ENCODE results near the gene IGFBP5. TPM values are rescaled to one million over a fixed set of nuclear protein-coding genes. Genes with fewer than 3 reads are reported as not detected.

IGFBP5 gene
- total and polyA plus RNA-seq, 7 donors = 44.9 to 451 (median 216) TPM

GRCh38 chr2:216678098-216678465, 17.3 kb downstream of the IGFBP5 start:
- H3K4me1 ChIP-seq = peaks cover 56% of the 10 kb centered on the region
- DNase-seq (no peak), ATAC-seq (no peak)
- peak overlapping the region; percentile 89 for H3K27ac ChIP-seq
- peaks cover 0 to 60% of the 10 kb centered on the region in 2 donors for H3K36me3 ChIP-seq (ENCODE audit: insufficient read depth in 1 of 2, low read depth in 1 of 2)
- intact Hi-C loops (cut with DNase I) = no loop called here
- no peak for TF ChIP-seq CTCF (IDR thresholded peaks at IDR 0.05)
- no peak overlapping the region for H3K4me3 ChIP-seq
- H3K27me3 ChIP-seq (ENCODE audit: insufficient read depth in 3 of 3, low read length in 2 of 3) = no peaks in the 10 kb centered on the region
- no peaks in the 10 kb centered on the region for H3K9me3 ChIP-seq
- WGBS, 3 donors = 87 to 94% (median 87%) methylated on average over 12 of the region's 12 CpGs

- H3K4me1 ChIP-seq = peaks cover 51% of the 10 kb centered on the region
- H3K9me3 ChIP-seq = no peaks in the 10 kb centered on the region
- peaks cover 0 to 60% of the 10 kb centered on the region in 2 donors for H3K36me3 ChIP-seq (ENCODE audit: insufficient read depth in 1 of 2, low read depth in 1 of 2)
- WGBS, 3 donors = 65 to 77% (median 71%) methylated on average over 9 of the region's 9 CpGs
- no peak for TF ChIP-seq CTCF (IDR thresholded peaks at IDR 0.05)
- DNase-seq = no peak
- no peak for ATAC-seq
- intact Hi-C loops (cut with DNase I) = no loop called here
- H3K4me3 ChIP-seq = no peak overlapping the region
- H3K27ac ChIP-seq = peak overlapping the region; percentile 89
- no peaks in the 10 kb centered on the region for H3K27me3 ChIP-seq (ENCODE audit: insufficient read depth in 3 of 3, low read length in 2 of 3)
Observed at GRCh38 chr2:216677439-216678097, 17.8 kb downstream of the IGFBP5 start.

GRCh38 chr2:216676630-216677029, 18.7 kb downstream of the IGFBP5 start:
- Histone ChIP-seq H3K36me3 (ENCODE audit: insufficient read depth in 1 of 2, low read depth in 1 of 2) (peaks cover 0 to 60% of the 10 kb centered on the region in 2 donors), H3K4me1 (peaks cover 42% of the 10 kb centered on the region), H3K27ac (no peak overlapping the region), H3K4me3 (no peak overlapping the region), H3K27me3 (ENCODE audit: insufficient read depth in 3 of 3, low read length in 2 of 3) (no peaks in the 10 kb centered on the region), H3K9me3 (no peaks in the 10 kb centered on the region)
- intact Hi-C loops (cut with DNase I) = no loop called here
- ATAC-seq = no peak
- TF ChIP-seq CTCF (IDR thresholded peaks at IDR 0.05) = no peak
- 69 to 86% (median 70%) methylated on average over 16 to 17 of the region's 17 CpGs for WGBS, 3 donors
- no peak for DNase-seq

GRCh38 chr2:216674376-216674775, 21.0 kb downstream of the IGFBP5 start:
- no peak for DNase-seq

More at GRCh38 chr2:216674376-216674775, 21.0 kb downstream of the IGFBP5 start:
- Histone ChIP-seq H3K36me3 (ENCODE audit: insufficient read depth in 1 of 2, low read depth in 1 of 2) (peaks cover 0 to 60% of the 10 kb centered on the region in 2 donors), H3K4me3 (no peak overlapping the region), H3K27me3 (ENCODE audit: insufficient read depth in 3 of 3, low read length in 2 of 3) (no peaks in the 10 kb centered on the region), H3K4me1 (peaks cover 20% of the 10 kb centered on the region), H3K27ac (no peak overlapping the region), H3K9me3 (no peaks in the 10 kb centered on the region)
- 76 to 85% (median 80%) methylated on average over 9 of the region's 9 CpGs for WGBS, 3 donors
- no peak for TF ChIP-seq CTCF (IDR thresholded peaks at IDR 0.05)
- ATAC-seq = no peak
- intact Hi-C loops (cut with DNase I) = no loop called here

Measured in psoas muscle (tissue), 8 donors.